ENCODE data around the gene NFX1.
"Not testable (repeated sequence)": the region's sequence is repeated elsewhere in the genome, so short reads cannot be mapped to it uniquely, and the experiment has no call there.

DNA sequence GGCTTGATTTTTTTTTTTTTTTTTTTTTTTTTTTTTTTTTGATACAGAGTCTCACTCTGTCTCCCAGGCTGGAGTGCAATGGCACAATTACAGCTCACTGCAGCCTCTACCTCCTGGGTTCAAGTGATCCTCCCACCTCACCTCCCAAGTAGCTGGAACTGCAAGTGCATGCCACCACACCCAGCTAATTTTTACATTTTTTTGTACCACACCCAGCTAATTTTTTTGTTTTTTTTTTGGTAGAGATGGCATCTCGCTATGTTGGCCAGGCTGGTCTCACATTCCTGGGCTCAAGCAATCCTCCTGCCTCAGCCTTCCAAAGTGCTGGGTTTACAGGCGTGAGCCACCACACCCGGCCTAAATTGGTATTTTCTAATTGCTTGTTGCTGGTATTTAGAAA, 68.3 kb downstream of the NFX1 start:
- TF ChIP-seq, protein P1, sequence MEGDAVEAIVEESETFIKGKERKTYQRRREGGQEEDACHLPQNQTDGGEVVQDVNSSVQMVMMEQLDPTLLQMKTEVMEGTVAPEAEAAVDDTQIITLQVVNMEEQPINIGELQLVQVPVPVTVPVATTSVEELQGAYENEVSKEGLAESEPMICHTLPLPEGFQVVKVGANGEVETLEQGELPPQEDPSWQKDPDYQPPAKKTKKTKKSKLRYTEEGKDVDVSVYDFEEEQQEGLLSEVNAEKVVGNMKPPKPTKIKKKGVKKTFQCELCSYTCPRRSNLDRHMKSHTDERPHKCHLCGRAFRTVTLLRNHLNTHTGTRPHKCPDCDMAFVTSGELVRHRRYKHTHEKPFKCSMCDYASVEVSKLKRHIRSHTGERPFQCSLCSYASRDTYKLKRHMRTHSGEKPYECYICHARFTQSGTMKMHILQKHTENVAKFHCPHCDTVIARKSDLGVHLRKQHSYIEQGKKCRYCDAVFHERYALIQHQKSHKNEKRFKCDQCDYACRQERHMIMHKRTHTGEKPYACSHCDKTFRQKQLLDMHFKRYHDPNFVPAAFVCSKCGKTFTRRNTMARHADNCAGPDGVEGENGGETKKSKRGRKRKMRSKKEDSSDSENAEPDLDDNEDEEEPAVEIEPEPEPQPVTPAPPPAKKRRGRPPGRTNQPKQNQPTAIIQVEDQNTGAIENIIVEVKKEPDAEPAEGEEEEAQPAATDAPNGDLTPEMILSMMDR (IDR thresholded peaks at IDR 0.05): not testable (repeated sequence)
- not testable (repeated sequence) for TF ChIP-seq POLR2A (IDR thresholded peaks at IDR 0.05)
